RWPE1 (cell line): ENCODE data around the gene PLCB4.

Experiments used
- CTCF ChIA-PET: fragments of 350-600 bp; sonication (Branson Sonifier 250); formaldehyde crosslinking; extraction: SDS; loops from one replicate; lab custom pipeline; 2021; lab: Yijun Ruan, JAX
- POLR2A ChIA-PET: fragments of 400-600 bp; formaldehyde crosslinking; extraction: SDS; loops from one replicate; lab custom pipeline; 2020; ENCODE audit warnings: antibody characterized with exemption; ENCODE audit not compliant: low non-redundant PET; lab: Yijun Ruan, JAX
- DNase-seq: peaks from one replicate; pipeline ENCODE4 v3.0.0; 2012; ENCODE audit warnings: low spot score
- H3K27ac ChIP-seq: fragments of 450-650 bp; 2 replicates; pipeline ENCODE4 v1.5.1; 2017
- CTCF ChIP-seq: fragments of 450-650 bp; conservative IDR thresholded peaks from 2 replicates; pipeline ENCODE4 v1.5.1; 2017; ENCODE audit warnings: low read depth, mild to moderate bottlenecking

Gene PLCB4

GRCh38 chr20:9523636-9524035 is 454.7 kb downstream of the PLCB4 start:
- CTCF ChIA-PET: no interaction called here
- H3K27ac ChIP-seq: no peak overlapping the region
- TF ChIP-seq CTCF: no peak
- DNase-seq: no peak
- POLR2A ChIA-PET: no interaction called here
